Mucosa of rectum (tissue), 2 donors: ENCODE measurements around the gene IFNAR2.

ENCODE experiments used
- H3K27ac ChIP-seq, 2 donors: one replicate each; pipeline ENCODE4 v1.7.0; 2013; ENCODE audit warnings: inconsistent platforms in 2 of 2, low read depth in 2 of 2, low read length in 2 of 2
- H3K27me3 ChIP-seq, 2 donors: one replicate each; pipeline ENCODE4 v1.7.0; 2013; ENCODE audit warnings: low read length in 2 of 2; ENCODE audit not compliant: control insufficient read depth in 2 of 2, insufficient read depth in 2 of 2
- H3K36me3 ChIP-seq, 2 donors: one replicate each; pipeline ENCODE4 v1.7.0; 2013; ENCODE audit warnings: low read length in 2 of 2; ENCODE audit not compliant: control insufficient read depth in 2 of 2, insufficient read depth in 2 of 2
- H3K4me1 ChIP-seq, 2 donors: one replicate each; pipeline ENCODE4 v1.7.0; 2013; ENCODE audit warnings: low read length in 2 of 2, mild to moderate bottlenecking in 1 of 2; ENCODE audit not compliant: control insufficient read depth in 2 of 2, insufficient read depth in 2 of 2
- H3K4me3 ChIP-seq, 2 donors: one replicate each; pipeline ENCODE4 v1.7.0; 2013; ENCODE audit warnings: low read length in 2 of 2
- H3K9ac ChIP-seq, 2 donors: one replicate each; pipeline ENCODE4 v1.7.0; 2013; ENCODE audit warnings: low read length in 2 of 2, low read depth in 1 of 2, mild to moderate bottlenecking in 1 of 2
- H3K9me3 ChIP-seq, 2 donors: one replicate each; pipeline ENCODE4 v1.7.0; 2013; ENCODE audit warnings: low read length in 2 of 2; ENCODE audit not compliant: control insufficient read depth in 2 of 2
- donor health status: healthy.
- donor health status: Normal muscosa, but diverticular disease.

IFNAR2 gene

DNA sequence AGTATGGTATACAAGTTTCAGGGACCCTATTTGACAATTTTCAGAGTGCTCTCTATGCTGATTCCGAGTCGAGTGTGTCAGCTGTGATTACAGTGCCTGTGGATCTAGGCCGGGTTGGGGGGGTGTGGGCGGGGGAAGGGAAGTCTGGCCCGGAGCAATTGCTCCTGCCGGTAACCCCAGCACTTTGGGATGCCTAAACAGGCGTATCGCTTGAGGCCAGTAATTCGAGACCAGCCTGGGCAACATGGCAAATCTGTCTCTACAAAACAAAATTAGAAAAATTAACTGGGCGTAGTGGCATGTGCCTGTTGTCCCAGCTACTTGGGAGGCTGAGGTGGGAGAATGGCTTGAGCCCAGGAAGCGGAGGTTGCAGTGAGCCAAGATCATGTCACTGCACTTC is 34.8 kb downstream of the IFNAR2 start:
- Histone ChIP-seq H3K9me3 (no peaks in the 10 kb centered on the region), H3K27ac (no peak overlapping the region), H3K9ac (no peak overlapping the region), H3K36me3 (peaks cover 7 to 8% of the 10 kb centered on the region in 2 donors), H3K4me1 (peaks cover 32 to 34% of the 10 kb centered on the region in 2 donors), H3K4me3 (no peak overlapping the region), H3K27me3 (no peaks in the 10 kb centered on the region)

DNA sequence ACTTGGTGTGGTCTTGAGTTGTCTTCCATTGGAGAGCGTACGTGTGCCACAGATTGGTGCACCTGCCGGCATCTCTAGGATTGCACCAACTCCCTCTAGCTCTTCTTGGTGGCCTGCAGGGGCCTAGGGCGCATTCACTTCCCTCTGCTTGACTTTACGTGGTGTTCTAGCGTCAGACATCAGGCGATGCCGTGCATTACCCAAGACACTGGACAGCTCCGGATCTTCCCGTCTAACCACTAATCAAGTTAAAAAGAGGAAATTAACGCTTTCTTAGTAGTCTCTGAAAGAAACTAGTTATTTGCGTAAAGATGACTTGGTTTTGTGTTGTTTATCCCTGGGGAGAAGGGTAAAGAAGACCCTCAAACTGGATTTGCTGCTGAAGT is 35.9 kb downstream of the IFNAR2 start:
- no peaks in the 10 kb centered on the region for H3K9me3 ChIP-seq
- H3K27me3 ChIP-seq, result no peaks in the 10 kb centered on the region
- peaks cover 7 to 8% of the 10 kb centered on the region in 2 donors for H3K36me3 ChIP-seq
- peak overlapping the region; percentile 71 to 92 for H3K4me3 ChIP-seq
- peaks cover 34 to 38% of the 10 kb centered on the region in 2 donors for H3K4me1 ChIP-seq
- peak overlapping the region; percentile 5 to 99 for H3K9ac ChIP-seq
- H3K27ac ChIP-seq, result peak overlapping the region; percentile 90 to 94

DNA sequence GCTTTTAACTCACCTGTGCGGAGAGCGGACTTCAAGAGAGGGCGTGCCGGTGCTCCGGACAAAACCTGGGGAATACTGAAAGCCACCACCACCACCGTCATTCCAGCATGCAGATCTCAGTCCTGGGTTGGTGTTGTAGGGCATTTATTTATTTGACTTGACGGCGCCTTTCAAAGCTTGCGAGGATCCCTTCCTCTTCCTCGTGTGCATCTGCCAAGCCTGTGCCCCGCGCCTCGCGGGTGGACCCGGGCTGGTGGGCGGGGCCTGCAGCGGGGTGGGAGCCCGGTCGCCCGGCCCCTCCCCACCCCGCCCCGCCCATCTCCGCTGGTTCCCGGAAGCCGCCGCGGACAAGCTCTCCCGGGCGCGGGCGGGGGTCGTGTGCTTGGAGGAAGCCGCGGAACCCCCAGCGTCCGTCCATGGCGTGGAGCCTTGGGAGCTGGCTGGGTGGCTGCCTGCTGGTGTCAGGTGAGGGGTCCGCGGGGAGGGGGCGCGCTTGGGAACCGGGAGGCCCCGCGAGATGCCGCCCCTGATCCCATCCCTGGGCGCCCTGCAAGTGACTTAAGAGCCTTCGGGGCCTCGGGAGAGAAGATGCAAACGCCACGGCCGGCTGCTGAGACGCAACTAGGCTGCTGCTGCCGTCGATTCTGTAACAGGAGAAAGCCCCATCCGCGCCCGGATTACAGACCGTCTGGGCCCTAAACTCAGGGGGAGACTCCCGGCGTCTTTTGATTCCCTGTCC is 36.5 kb downstream of the IFNAR2 start, which contains the start of gene IL10RB:
TSS of gene IL10RB (plus strand) at position 318 of the 739 bp plus-strand sequence. CDS start at position 417, 99 bp downstream.
- H3K27ac ChIP-seq, result peak within 1 kb of the TSS; percentile 90 to 94
- H3K36me3 ChIP-seq, result peaks cover 8 to 11% of the 10 kb centered on the region in 2 donors
- H3K9me3 ChIP-seq, result no peaks in the 10 kb centered on the region
- no peaks in the 10 kb centered on the region for H3K27me3 ChIP-seq
- H3K4me3 ChIP-seq, result peak within 1 kb of the TSS; percentile 71 to 92
- peaks cover 36 to 38% of the 10 kb centered on the region in 2 donors for H3K4me1 ChIP-seq
- peak within 1 kb of the TSS; percentile 86 to 99 for H3K9ac ChIP-seq

DNA sequence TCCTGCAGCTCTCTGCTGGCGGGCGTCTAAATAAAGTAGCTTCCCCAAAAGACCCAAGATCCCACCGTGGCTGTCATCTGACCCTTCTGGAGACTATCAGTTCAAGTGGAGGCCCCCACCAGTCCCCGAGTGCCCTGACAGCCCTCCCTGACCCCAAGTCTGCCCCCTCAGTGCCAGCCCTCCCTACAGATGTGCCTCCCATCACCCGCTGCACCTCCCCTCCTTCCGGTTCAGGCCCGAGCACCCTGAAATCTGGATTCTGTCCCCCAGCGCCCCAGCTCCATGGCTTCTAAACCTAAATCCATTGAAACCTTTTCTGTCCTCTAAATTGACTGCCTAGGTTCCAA is 37.0 kb downstream of the IFNAR2 start:
- H3K9ac ChIP-seq, result peak overlapping the region; percentile 86 to 99
- H3K9me3 ChIP-seq, result no peaks in the 10 kb centered on the region
- H3K27me3 ChIP-seq, result no peaks in the 10 kb centered on the region
- peaks cover 36 to 38% of the 10 kb centered on the region in 2 donors for H3K4me1 ChIP-seq
- H3K27ac ChIP-seq, result peak overlapping the region; percentile 90 to 94
- H3K4me3 ChIP-seq, result peak overlapping the region; percentile 71 to 92
- peaks cover 8 to 12% of the 10 kb centered on the region in 2 donors for H3K36me3 ChIP-seq

DNA sequence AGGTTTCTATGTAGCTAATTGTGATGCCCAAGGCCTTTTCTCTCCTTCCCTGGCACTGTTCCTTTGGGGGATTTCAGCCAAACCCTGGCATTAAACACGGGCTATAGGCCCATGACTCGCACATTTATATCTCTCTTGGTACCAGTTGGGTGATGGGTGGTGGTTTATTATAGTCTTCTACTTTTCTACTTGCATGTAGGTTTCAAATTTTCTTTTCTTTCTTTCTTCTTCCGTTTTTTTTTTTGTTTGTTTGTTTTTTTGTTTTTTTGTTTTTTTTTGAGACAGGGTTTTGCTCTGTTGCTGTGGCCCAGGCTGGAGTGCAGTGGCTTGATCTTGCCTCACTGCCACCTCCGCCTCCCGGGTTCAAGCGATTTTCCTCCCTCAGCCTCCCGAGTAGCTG is 37.5 kb downstream of the IFNAR2 start:
- peak overlapping the region; percentile 86 to 99 for H3K9ac ChIP-seq
- H3K27ac ChIP-seq, result peak overlapping the region; percentile 90 to 94
- H3K9me3 ChIP-seq, result no peaks in the 10 kb centered on the region
- H3K4me1 ChIP-seq, result peaks cover 36 to 38% of the 10 kb centered on the region in 2 donors
- peaks cover 11 to 12% of the 10 kb centered on the region in 2 donors for H3K36me3 ChIP-seq
- peak overlapping the region; percentile 71 to 92 for H3K4me3 ChIP-seq
- no peaks in the 10 kb centered on the region for H3K27me3 ChIP-seq

DNA sequence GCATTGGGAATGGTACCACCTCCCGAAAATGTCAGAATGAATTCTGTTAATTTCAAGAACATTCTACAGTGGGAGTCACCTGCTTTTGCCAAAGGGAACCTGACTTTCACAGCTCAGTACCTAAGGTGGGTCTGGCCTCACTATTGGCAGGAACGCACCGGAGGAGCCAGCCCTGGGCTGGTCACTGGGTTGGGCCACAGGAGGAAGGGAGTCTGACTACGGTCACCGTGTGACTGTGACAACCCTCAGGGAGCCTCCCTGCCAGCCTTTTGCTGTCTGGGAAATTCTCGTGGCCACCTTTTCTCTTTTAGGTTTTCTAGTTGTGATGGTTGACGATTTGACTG is 38.6 kb downstream of the IFNAR2 start:
- Histone ChIP-seq H3K4me3 (peak overlapping the region; percentile 34 to 50), H3K9me3 (no peaks in the 10 kb centered on the region), H3K36me3 (peaks cover 15 to 16% of the 10 kb centered on the region in 2 donors), H3K4me1 (peaks cover 36 to 38% of the 10 kb centered on the region in 2 donors), H3K27ac (peak overlapping the region; percentile 90 to 94), H3K27me3 (no peaks in the 10 kb centered on the region), H3K9ac (peak overlapping the region; percentile 41 to 99)

DNA sequence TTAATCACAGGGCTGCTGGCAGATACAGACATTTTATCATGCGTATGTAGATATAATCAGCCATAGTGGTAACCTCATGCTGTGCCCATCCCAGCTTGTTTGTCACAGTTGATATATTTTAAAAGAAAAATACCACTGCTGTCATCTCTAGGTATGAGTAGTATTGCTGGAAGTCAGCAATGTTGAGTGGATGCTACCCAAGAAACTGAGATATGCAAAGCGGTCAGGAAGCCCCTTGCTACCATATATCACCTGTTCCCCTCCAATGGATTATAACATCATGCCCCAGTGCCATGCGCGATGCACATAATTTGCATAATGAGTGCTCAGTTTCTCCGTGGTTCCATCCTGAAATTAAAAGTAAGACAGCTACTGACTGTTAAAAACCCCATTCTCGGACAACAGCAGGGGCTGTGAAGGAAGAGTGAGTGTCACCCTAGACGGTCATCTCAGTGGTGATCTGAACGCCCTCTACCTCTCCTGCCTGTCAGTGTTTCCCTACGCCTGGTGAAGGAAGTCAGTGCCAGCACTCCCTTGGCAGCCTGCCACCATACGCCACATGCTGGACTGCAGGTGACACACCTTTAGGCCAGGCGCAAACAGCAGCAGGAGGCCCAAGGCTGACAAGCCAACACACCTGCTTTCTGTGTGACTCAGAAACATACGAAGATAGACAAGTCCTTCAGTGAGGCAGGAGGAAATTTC is 39.2 kb downstream of the IFNAR2 start:
- H3K4me1 ChIP-seq, result peaks cover 36 to 38% of the 10 kb centered on the region in 2 donors
- no peaks in the 10 kb centered on the region for H3K27me3 ChIP-seq
- H3K36me3 ChIP-seq, result peaks cover 14 to 16% of the 10 kb centered on the region in 2 donors
- H3K4me3 ChIP-seq, result peak overlapping the region; percentile 26 to 50
- H3K9me3 ChIP-seq, result no peaks in the 10 kb centered on the region
- peak overlapping the region; percentile 90 to 94 for H3K27ac ChIP-seq
- peak overlapping the region; percentile 56 to 99 for H3K9ac ChIP-seq

DNA sequence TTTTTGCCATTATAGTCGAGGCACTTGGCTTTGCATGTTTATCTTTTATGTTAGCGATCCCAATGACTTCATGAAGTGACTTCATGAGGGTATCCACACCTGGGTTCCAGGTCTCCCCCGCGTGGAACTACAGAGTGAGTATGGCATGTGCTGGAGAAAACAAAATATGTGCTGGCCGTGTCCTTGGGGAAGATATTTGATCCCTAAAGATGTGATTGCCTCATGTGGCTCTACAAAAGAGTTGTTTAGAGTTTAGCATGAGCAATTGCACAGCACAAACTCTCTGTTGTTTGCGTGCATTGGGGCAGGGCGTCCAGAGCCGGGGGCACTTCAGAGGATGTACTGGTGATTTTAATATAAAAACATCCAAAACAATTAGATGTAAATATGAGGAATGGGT is 41.2 kb downstream of the IFNAR2 start:
- H3K27ac ChIP-seq, result no peak overlapping the region
- no peak overlapping the region for H3K4me3 ChIP-seq
- H3K4me1 ChIP-seq, result peaks cover 32 to 33% of the 10 kb centered on the region in 2 donors
- H3K36me3 ChIP-seq, result peaks cover 19 to 27% of the 10 kb centered on the region in 2 donors
- no peak overlapping the region for H3K9ac ChIP-seq
- no peaks in the 10 kb centered on the region for H3K27me3 ChIP-seq
- H3K9me3 ChIP-seq, result no peaks in the 10 kb centered on the region

DNA sequence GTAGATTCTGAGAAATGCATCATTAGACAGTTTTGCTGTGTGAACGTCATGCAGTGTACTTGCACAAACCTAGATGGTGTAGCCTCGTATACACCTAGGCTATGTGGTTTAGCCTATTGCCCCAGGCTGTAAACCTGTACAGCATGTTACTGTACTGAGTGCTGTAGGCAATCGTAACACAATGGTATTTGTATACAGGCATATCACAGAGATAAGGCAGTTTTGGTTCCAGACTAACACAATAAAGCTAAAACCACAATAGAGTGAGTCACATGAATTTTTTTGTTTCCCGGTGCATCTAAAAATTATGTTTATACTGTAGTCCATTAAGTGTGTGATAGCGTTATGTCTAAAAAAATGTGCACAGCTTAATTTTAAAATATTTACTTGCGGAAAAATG is 43.3 kb downstream of the IFNAR2 start:
- Histone ChIP-seq H3K4me1 (peaks cover 16 to 18% of the 10 kb centered on the region in 2 donors), H3K27ac (no peak overlapping the region), H3K9ac (no peak overlapping the region), H3K27me3 (no peaks in the 10 kb centered on the region), H3K4me3 (no peak overlapping the region), H3K36me3 (peaks cover 30% of the 10 kb centered on the region in 2 donors), H3K9me3 (no peaks in the 10 kb centered on the region)

DNA sequence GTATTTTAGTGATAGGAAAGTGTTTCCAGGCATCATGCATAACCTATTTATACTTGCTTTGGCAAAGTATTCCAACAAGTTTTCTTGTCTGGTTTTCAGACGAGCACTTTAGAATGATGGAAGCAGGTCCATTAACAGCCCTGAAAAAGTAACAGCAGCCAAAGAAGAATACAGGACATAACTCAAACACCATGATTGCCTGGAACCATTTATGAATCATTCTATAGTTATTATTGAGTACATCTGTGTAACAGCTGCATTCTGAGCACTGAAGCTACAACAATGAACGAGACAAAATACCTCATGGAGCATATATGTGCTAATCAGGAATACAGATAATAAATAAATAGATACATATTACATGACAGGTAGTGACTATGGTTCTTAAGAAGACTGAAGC is 49.0 kb downstream of the IFNAR2 start:
- Histone ChIP-seq H3K4me1 (no peaks in the 10 kb centered on the region), H3K27ac (no peak overlapping the region), H3K27me3 (no peaks in the 10 kb centered on the region), H3K4me3 (no peak overlapping the region), H3K36me3 (peaks cover 51 to 54% of the 10 kb centered on the region in 2 donors), H3K9me3 (no peaks in the 10 kb centered on the region), H3K9ac (no peak overlapping the region)
